ENCODE data around the gene CISTR.

CISTR gene

GRCh38 chr12:53761306-53761705 is 9.5 kb upstream of the CISTR start:
- no peak for DNase-seq

DNA sequence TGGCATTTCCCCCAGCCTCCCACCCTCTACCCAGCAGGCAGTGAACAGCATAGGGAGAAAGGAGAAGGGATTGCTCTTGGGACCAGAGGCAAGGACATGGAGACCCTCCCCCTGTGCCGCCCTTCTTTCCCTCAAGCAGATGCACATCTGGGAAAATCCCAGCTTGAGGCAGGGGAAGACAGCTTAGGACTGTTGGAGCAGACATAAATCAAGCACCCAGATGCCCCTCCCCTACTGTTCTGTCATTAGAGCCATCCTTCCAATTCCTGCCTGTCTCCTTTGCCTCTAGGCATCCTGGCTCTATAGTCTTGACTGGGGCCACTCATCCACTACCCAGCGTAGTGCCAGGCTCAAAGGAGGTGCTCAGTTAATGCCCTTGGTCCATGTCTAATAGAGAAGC is 7.5 kb upstream of the CISTR start:
- DNase-seq, result no peak

DNA sequence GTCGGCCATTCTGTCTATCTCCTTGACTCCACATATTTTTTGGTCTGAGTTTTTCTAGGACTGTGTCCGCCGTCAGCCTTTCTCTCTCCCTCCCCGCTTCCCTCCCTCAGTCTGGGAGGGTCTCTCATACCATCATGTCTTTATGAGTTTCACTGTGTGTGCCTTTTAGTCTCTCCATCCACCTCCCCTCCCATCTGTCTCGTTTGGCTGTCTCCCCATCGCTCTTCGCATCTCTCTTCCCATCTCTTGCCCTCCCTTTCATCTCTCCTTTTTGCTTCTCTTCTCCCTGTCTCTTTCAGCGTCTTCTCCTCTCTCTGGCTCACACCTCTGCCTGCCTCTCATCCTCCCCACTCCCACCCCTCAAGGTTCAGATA is 6.9 kb upstream of the CISTR start:
- no peak for DNase-seq

DNA sequence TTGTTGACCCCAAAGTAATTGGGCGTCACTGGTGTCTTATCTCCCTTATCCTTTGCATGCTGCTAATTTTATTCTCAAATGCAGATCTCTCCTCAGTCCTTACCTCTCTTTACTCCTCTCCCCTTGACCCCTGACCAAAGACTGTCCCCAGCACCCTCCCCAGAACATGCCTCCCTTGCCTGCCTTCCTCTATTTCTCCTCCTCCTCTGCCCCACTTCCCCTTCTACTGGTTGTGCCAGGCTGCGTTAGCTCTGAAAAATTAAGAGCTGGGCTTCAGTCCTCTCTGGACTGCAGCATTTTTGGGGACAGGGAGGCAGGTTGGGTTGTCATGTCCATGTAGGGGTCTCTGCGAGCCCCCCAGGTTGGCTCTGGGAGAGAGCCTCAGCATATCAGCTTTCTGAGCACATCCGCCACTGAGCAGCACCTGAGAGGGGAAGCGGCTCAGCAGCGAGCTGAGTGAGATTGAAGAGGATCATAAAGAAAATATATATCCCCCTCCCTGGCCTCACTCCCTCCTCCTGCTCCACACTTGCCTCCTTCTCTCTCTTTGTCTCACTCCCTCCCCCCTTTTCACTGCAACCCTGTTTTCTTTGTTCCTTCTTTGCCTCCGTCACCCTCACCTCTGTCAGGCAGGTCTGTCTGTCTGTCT is 6.4 kb upstream of the CISTR start:
- DNase-seq, result no peak

DNA sequence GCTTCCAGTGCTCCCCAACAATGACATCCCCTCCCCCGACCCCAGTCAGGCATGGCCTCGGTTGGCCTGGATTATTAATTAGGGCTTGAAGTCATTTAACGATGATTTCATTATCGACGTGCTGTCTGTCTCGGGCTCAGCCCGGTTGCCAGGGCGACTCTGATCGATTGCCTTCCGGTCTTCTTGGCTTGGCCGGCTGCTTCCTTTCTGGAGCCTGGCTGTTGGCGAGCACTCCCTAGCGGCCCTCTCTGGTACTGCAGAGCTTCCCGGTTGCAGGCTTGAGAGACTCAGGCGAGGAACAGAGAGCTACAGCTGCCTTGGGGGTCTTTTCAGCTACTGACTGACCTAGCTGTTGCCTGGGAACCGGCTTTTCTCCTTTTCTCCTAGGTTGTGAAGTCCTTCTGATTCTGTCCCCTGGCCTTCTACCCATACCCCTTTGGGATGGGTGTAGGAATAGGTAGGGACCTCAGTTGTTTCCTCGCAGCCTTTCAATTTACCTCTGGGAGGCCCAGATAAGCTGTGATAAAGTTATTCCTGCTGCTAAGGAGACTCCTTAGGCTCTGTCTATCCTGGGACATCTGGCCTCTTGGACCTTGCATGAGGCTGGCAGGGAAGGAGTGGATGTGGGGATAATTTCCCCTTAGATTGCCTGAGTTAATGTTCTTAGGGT is 5.5 kb upstream of the CISTR start:
- DNase-seq, result peak; percentile 91

DNA sequence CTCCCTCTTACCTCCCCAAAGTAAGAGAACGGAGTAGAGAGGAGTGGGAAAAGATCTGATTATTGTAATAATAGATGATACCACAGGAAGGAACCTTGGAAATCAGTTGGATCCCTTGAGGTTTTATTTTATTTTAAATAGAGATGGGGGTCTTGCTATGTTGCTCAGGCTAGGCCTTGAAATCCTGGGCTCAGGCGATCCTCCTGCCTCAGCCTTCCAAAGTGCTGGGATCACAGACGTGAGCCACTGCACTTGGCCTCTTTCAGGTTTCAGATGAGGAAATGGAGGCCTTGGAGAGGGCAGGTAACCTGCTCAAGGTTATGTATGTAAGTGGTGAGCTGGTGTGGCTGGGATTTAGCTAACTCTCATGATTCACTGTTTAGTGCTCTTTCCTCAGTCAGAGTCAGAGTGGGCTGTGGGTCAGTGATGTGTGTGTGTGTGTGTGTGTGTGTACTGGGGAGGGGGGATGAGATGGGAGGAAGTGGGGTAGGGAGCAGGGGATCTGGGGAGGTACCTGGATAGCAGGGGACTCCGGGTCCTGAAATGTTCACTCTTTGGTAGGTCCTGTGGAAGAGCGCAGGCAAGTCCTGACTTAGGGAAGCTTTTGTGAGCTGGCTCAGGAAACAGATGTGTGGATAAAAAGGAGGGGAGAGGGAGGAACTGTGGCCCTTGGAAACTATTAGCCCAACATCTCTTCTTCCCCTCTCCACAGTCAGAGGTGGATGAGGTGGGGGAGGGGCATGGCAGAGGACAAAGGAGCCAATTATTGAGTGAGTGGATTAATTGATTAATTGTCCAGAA is 4.7 kb upstream of the CISTR start:
- DNase-seq, result no peak

GRCh38 chr12:53755893-53756292 is 4.1 kb upstream of the CISTR start:
- no peak for DNase-seq

- DNase-seq, result no peak
These were observed 3.7 kb upstream of the CISTR start for GRCh38 chr12:53755451-53755891.

- no peak for DNase-seq
These were observed 3.0 kb upstream of the CISTR start for GRCh38 chr12:53754633-53755264.

GRCh38 chr12:53754188-53754585 is 2.4 kb upstream of the CISTR start:
- DNase-seq, result no peak

DNA sequence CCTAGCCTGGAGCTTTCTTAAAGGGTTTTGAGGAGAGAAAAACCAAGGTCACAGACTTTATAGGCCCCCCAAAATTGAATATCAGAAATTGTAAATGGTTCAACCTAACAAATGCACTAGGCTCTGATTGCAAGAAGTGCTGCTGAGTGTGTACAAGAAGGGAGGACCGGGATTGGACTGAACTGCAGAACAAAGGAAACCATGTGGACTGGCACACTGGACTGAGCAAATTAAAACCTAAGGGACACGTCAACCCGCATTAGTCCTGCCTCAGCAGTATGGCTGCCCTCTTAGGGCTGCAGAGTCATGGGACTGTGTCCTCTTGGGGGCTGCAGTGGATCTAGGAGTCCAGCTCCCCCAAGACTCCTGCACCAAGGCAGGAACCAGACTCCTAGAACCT is 842 bp upstream of the CISTR start:
- DNase-seq, result no peak

- DNase-seq, result no peak
These were observed 418 bp upstream of the CISTR start for GRCh38 chr12:53752192-53752601.

DNA sequence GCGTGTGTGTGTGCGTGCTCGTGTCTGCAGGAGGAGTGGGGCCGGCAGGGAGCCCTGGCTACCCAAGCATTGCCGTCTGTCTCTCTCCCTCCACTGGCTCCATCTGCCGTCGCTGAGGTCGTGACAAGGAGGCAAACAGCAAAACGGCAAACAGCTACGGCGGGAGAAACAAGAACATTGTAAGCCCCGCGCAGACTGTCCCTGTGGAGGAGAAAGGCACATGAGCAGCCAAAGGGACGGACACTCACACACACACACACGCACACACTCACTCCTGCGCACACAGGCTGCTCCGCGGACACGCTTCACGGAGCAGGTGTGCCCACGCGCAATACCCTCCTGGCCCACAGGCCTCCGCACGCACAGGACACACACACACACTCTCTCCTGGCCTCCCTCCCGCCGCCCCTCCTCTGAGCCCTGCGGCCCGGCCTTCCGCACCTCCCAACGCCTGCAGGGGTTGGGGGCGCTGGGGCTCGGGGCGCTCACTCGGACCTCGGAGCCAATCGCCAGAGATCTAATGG is 905 bp downstream of the CISTR start:
- DNase-seq, result no peak

DNA sequence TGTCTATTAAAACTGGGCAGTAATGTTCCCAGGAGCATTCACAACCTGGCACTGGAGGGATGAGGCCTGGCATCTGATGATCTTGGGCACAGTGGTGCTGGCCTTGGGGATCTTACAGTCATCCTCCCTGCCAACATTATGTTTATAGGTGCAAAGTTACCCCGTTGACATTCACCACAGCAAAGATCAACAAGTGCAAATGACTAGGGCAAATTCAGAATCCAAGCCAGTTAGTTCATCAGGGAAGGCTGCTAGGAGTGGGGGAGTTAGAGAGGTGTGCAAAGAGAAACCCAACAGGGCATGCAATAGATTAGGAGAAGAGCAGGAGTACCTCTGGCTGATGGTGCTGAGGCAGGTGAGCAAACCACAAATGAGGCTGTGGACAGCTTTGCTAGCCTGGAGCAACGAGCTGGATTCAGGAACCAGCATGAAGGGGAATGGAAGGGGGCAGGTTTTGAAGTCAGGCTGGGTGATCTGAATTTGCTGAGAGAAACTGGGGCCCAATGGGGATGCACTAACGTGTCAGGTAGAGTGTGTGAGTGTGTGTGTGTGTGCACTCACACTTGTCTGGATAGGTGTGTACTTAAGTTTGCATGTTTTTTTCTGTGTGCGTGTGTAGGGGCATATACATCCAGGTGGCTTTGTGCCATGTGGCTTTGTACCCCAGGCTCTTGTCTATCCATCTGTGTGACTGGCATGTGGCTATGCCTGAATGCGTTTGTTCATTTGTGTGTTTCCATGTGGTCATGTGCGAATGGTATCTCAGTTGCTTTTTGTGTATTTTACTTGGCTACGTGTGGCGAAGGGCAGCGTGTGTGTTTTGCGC is 1.6 kb downstream of the CISTR start:
- no peak for DNase-seq

DNA sequence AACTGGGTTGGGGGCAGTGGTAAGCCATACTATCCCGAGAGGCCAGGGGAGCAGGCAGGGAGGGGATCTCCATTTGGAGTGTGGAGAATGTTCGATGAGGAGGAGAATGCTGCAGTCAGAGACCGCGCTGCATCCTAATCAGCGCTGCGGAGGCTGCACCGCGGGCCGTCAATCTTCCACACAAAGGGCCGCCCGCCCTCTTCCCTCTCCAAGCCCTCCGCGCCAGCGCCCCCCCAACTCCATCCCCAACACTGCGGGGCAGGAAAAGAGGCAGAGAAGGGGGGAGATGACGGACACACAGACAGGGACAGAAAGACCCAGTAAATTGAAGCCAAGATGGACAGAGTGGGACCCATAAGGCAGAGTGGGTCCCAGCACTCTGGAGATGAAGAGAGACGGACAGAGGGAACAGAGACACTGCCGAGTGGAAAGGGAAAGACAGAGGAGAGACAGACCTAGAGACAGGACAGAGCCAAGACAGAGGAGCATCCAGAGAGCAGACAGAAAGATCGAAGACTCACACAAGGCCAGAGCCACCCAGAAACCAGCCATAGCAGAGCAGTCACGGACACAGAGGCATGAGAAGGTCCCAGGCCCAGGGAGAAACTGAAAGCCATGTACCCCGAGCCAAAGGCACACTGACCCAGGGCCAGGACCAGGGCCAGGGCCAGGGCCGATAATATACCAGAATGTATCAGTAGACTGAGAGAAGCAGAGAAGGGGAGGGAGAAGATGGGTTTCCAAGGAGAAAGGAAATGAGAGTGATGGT is 3.5 kb downstream of the CISTR start:
- DNase-seq, result no peak

DNA sequence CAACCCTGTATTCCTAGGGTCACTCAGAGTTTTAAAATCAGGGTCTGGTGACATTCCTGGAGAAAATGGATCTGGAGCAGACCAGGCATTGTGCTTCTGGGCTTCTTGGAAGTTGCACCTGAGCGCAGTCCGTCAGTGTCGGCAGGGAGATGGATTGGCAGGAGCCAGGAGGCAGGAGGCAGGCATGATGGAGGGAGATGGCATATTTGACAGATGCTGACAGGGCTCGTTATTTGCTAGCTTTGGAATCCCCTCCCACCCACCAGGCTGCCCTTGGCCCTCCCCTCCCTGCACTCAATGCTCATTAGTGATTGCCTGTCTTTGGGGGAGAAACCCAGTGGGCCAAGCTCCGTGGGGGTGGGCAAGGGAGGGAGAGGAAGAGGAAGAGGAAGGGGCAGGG is 4.7 kb downstream of the CISTR start:
- DNase-seq, result no peak

DNA sequence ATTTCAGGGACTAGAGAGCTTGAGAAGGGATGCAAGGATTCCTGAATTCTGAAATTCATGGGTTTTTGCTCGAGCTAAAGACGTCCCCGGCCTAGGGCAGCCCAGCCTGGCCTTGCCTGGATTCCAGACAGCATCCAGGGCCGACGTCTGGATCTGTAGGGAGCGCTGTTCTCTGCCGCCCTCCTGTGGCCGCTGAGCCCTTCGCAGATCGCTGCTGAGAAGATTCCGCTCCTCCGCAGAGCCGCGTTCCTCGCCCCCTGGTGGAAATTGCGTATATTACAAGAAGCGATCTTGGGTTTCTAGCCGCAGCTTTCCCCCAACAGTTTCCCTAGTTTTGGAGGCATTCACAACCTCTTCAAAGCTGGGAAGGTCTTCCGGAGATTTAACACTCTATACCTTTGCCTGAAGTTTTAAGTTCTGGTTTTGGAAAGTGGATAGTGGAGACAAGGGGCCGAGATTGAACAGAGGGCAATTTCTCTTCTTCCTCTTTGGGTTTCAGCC is 5.1 kb downstream of the CISTR start:
- peak; percentile 91 for DNase-seq

GRCh38 chr12:53744751-53745150 is 7.0 kb downstream of the CISTR start:
- DNase-seq, result no peak

GRCh38 chr12:53744130-53744441 is 7.7 kb downstream of the CISTR start:
- no peak for DNase-seq

DNA sequence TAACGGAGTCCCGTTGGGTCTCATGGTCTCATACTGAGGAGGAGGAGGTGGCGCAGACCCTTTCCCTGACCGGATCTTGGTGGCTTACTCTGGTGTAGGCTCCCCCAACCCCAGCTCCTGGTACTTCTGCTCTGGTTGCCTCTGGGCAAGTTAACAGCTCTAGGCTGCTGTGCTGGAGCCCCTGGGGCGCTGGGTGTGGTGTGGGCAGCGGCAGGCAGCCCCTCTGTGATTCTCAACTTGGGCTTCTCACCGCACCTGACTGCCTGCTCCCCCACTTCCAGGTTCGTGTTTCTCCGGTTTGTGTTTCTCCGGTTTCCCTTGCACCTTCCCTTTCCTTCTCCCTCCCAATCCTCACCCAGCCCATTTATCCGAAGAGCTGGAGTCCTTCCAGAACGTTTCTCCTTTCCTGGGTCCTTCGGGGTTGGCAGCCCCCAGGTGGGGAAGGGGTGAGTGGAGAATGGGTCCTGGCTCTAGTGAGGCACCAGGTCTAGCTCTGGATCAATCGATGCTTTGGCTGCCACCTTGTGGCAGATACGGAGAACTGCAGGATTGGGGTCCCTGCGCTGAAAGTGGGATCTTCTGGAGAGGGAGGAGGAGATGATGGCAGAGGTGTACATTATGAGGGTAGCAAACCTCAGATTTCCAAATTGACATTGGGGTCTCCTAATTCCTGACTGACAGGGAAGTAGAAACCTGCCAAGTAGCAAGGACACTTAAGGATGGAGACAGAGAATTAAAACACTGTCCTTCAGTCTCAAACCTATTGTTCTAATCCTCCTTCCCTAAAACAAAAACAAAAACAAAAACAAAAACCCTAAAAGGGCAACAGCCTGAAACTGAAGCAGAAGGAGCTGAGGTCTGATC is 8.3 kb downstream of the CISTR start:
- DNase-seq, result peak; percentile 64

DNA sequence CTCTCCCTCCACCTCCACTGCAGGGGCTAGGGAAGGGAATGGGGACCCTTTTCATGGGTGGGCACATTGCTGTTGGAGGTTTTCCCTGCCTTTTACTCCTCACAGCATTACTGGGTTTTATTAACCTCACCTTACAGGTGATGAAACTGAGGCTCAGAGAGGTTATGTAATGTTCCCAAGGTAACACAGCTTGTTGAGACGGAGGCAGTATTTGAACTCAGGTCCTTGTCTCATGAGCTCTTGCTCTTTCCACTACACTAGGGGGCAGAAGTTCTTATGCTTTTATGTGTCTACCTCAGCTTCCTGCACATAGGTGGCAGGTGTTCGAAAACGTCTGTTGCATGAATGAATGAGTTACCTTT is 11.7 kb downstream of the CISTR start:
- DNase-seq, result no peak

Measured in stimulated activated CD4-positive, alpha-beta T cell treated with anti-CD3 and anti-CD28 coated beads, Interleukin-15, amount 100 ng/mL, for 24 hours (primary cell).